Cardiac muscle cell (in vitro differentiated cells and primary cell): ENCODE measurements around the gene PRAF2. TPM values are rescaled to one million over a fixed set of nuclear protein-coding genes. Genes with fewer than 3 reads are reported as not detected.
A peak's percentile ranks its signal among the peaks of the same experiment; 100 is the strongest.

Experiments used
- DNase-seq, 2 donors: peaks; one replicate each; pipeline versions ENCODE4 v3.0.0 to v3.0.0-alpha.2; 2010 to 2017; ENCODE audit warnings: low read depth in 1 of 2, low spot score in 1 of 2
- H3K27ac ChIP-seq: fragments of 200-600 bp; sonication (generic); 2 replicates; pipeline ENCODE4 v1.5.1; 2016
- H3K27me3 ChIP-seq: fragments of 200-600 bp; sonication (generic); 2 replicates; pipeline ENCODE4 v1.6.0; 2016; ENCODE audit warnings: control low read depth
- H3K36me3 ChIP-seq: fragments of 200-600 bp; sonication (generic); 2 replicates; pipeline ENCODE4 v1.5.1; 2016; ENCODE audit warnings: control low read depth
- H3K4me1 ChIP-seq: fragments of 200-600 bp; sonication (generic); 2 replicates; pipeline ENCODE4 v1.8.1; 2017; ENCODE audit warnings: low read depth, mild to moderate bottlenecking, mixed run types
- H3K4me3 ChIP-seq: fragments of 200-600 bp; sonication (generic); 2 replicates; pipeline ENCODE4 v1.5.1; 2016; ENCODE audit warnings: mild to moderate bottlenecking
- H3K9me3 ChIP-seq: fragments of 200-600 bp; sonication (generic); 2 replicates; pipeline ENCODE4 v1.5.1; 2017; ENCODE audit warnings: low read depth, mild to moderate bottlenecking, control low read depth
- polyA plus RNA-seq: library from polyadenylated mRNA; unstranded; fragments of >200 nt; fragmentation: Nextera tagmentation; extraction: Ambion mirVana; gene quantifications from 2 replicates; pipeline ENCODE4 v1.2.1, GENCODE V29; 2016
- total RNA-seq: library from RNA; depleted of rRNA; stranded (reverse); fragments of >200 nt; gene quantifications from 2 replicates; pipeline ENCODE4 v1.2.3, GENCODE V29; 2016
- TF ChIP-seq, protein P1 (sequence below): IDR thresholded peaks from 2 replicates; pipeline ENCODE4 v1.5.1; 2012; ENCODE audit warnings: low read depth, mild to moderate bottlenecking, low read length

The PRAF2 gene
- total and polyA plus RNA-seq, 2 experiments from 2014 or later, result 30.3 to 76.7 TPM

DNA sequence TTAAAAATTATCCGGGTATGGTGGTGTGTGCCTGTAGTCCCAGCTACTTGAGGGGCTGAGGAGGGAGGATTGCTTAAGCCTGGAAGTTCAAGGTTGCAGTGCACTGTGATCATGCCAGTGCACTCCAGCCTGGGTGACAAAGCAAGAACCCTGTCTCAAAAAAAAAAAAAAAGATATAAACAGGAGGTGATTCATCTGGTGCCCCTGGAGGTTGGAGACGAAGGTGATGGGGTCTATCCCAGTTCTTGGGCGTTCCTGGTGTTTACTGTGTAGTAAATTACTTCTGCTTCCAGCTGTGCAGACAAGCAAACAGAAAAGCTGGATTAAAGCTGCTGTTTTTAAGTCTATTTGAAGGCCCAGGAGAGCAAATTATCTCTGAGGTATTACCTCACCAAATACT lies 29.8 kb upstream of the PRAF2 start:
- Histone ChIP-seq H3K9me3 (no peaks in the 10 kb centered on the region), H3K4me1 (no peaks in the 10 kb centered on the region), H3K36me3 (no peaks in the 10 kb centered on the region), H3K27me3 (no peaks in the 10 kb centered on the region), H3K4me3 (no peak overlapping the region), H3K27ac (no peak overlapping the region)
- DNase-seq, result no peak
- TF ChIP-seq, protein P1, sequence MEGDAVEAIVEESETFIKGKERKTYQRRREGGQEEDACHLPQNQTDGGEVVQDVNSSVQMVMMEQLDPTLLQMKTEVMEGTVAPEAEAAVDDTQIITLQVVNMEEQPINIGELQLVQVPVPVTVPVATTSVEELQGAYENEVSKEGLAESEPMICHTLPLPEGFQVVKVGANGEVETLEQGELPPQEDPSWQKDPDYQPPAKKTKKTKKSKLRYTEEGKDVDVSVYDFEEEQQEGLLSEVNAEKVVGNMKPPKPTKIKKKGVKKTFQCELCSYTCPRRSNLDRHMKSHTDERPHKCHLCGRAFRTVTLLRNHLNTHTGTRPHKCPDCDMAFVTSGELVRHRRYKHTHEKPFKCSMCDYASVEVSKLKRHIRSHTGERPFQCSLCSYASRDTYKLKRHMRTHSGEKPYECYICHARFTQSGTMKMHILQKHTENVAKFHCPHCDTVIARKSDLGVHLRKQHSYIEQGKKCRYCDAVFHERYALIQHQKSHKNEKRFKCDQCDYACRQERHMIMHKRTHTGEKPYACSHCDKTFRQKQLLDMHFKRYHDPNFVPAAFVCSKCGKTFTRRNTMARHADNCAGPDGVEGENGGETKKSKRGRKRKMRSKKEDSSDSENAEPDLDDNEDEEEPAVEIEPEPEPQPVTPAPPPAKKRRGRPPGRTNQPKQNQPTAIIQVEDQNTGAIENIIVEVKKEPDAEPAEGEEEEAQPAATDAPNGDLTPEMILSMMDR, result no peak

DNA sequence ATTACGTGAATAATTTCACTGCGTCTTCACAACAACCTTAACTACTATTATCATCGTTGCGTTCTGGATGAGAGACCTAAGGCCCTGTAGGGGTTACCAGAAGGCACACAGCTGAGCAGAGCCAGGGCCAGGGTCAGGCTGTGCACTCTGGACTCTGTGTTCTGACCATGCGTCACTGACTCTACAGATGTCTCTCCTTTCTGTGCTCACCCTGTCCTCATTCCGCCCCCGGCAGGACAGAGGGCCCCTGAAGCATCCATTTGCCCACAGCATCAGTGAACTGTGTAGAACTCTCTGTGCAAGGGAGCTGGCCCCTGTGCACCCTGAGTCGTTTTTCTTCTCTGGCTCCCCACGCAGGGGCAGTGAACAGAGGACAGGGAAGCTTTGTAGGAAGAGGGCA lies 28.4 kb upstream of the PRAF2 start:
- DNase-seq, result no peak
- H3K27ac ChIP-seq, result no peak overlapping the region

DNA sequence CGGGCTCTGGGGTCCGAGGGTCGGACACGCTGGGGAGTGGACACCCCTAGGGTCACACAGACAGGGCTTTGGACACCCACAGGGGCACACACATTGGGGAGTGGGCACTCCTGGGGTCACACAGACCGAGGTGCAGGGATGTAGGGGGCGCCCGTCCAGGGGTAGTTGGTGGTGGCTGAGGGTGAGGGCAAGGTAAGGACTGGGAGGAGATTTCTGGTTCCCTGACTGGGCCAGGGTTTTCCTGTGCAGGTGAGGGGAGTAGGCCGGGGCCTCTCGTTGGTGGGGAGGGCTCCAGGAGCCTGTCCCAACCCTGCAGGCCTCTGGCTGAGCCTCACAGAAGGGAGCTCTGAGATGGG lies 27.8 kb upstream of the PRAF2 start:
- TF ChIP-seq, protein P1, result peak; percentile 10
- DNase-seq, result no peak
- no peaks in the 10 kb centered on the region for H3K9me3 ChIP-seq
- H3K27ac ChIP-seq, result no peak overlapping the region
- H3K4me3 ChIP-seq, result peak overlapping the region; percentile 84
- H3K36me3 ChIP-seq, result no peaks in the 10 kb centered on the region
- no peaks in the 10 kb centered on the region for H3K27me3 ChIP-seq
- H3K4me1 ChIP-seq, result no peaks in the 10 kb centered on the region

More for the DNA sequence above, 28.4 kb upstream of the PRAF2 start:
- Histone ChIP-seq H3K4me1 (no peaks in the 10 kb centered on the region), H3K9me3 (no peaks in the 10 kb centered on the region), H3K27me3 (no peaks in the 10 kb centered on the region), H3K4me3 (no peak overlapping the region), H3K36me3 (no peaks in the 10 kb centered on the region)
- TF ChIP-seq, protein P1, result no peak

DNA sequence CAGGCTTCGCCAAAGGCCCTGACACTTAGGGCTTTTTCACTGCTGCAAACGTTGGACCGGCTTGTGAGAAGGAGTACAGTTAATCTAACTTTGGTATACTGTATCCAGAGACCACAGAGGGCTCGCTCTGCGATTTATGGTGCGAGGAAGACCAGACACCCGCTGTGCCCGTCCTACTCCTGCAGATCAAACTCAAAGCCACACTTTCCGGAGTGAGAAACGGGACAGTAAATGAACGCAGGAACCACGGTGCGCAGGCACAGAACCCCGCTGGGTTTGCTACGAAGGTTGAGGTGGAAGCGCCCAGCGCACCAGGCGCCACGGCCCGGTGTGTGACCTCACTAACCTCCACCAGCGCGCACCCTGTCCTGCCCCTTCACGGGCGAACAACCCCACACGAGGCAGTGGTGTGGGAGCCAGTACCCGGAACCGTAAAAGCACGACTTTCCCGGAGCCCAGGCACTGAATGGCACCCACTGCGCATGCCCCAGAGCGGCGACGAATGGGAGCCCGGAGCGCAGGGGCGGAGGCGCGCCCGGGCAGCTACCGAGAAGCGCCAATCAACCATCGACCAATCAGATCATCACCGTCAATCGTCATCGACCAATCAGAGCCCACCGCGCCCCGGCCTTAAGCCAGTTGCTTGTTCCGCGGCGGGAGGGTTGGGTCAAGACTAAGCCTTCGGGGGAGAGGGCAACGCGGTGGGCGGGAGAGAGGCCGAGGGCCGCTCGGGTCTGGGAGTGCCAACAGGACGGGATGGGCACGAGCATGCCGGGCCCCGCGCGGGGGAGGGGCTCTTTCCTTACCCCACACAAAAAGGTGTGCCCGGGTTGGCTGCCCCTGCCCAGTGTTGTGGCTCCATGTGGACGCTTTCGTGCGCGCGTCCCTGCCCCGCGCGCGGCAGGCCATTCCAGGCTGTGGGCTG lies 27.2 kb upstream of the PRAF2 start:
- H3K4me3 ChIP-seq, result peak overlapping the region; percentile 84
- TF ChIP-seq, protein P1, result no peak
- H3K27ac ChIP-seq, result peak overlapping the region; percentile 64
- no peaks in the 10 kb centered on the region for H3K4me1 ChIP-seq
- H3K9me3 ChIP-seq, result no peaks in the 10 kb centered on the region
- DNase-seq, result peak; percentile 91 to 93
- no peaks in the 10 kb centered on the region for H3K36me3 ChIP-seq
- H3K27me3 ChIP-seq, result no peaks in the 10 kb centered on the region

DNA sequence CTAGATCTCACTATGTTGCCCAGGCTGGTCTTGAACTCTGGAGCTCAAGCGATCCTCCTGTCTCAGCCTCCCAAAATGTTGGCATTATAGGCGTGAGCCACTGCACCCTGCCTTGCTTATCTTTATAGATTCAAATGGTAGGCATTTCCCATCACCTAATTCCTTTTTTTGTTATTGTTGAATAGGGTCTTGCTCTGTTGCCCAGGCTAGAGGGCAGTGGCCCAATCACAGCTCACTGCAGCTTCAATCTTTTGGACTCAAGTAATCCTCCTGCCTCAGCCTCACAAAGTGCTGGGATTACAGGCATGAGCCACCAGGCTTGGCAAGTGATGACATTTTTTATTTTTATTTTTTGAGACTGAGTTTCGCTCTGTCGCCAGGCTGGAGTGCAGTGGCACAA lies 22.6 kb upstream of the PRAF2 start:
- TF ChIP-seq, protein P1, result no peak
- DNase-seq, result no peak
- H3K4me3 ChIP-seq, result no peak overlapping the region
- no peaks in the 10 kb centered on the region for H3K9me3 ChIP-seq
- no peaks in the 10 kb centered on the region for H3K36me3 ChIP-seq
- H3K27ac ChIP-seq, result no peak overlapping the region
- no peaks in the 10 kb centered on the region for H3K27me3 ChIP-seq
- no peaks in the 10 kb centered on the region for H3K4me1 ChIP-seq
